ENCODE measurements around the gene EDC3.
"Not testable (repeated sequence)": the region's sequence is repeated elsewhere in the genome, so short reads cannot be mapped to it uniquely, and the experiment has no call there.

The EDC3 gene, protein sequence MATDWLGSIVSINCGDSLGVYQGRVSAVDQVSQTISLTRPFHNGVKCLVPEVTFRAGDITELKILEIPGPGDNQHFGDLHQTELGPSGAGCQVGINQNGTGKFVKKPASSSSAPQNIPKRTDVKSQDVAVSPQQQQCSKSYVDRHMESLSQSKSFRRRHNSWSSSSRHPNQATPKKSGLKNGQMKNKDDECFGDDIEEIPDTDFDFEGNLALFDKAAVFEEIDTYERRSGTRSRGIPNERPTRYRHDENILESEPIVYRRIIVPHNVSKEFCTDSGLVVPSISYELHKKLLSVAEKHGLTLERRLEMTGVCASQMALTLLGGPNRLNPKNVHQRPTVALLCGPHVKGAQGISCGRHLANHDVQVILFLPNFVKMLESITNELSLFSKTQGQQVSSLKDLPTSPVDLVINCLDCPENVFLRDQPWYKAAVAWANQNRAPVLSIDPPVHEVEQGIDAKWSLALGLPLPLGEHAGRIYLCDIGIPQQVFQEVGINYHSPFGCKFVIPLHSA

GRCh38 chr15:74695597-74696397 is at the start of gene EDC3:
TSS of gene EDC3 (minus strand) at chr15:74696024. CDS start at chr15:74675124, 20,900 bp downstream.
- peak; percentile 92 for DNase-seq

- DNase-seq: no peak
Measured at GRCh38 chr15:74742422-74742821, 46.6 kb upstream of the EDC3 start.

DNA sequence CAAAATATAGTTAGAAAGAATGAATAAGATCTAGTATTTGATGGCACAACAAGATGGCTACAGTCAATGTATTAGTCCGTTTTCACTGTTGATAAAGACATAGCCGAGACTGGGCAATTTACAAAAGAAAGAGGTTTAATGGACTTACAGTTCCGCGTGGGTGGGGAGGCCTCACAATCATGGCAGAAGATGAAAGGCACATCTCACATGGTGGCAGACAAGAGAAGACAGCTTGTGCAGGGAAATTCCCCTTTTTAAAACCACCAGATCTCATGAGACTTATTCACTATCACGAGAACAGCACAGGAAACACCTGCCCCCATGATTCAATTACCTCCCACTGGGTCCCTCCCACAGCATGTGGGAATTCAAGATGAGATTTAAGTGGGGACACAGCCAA is 42.4 kb upstream of the EDC3 start:
- DNase-seq: not testable (repeated sequence)

- DNase-seq: no peak
Measured at GRCh38 chr15:74735305-74735704, 39.5 kb upstream of the EDC3 start.

DNA sequence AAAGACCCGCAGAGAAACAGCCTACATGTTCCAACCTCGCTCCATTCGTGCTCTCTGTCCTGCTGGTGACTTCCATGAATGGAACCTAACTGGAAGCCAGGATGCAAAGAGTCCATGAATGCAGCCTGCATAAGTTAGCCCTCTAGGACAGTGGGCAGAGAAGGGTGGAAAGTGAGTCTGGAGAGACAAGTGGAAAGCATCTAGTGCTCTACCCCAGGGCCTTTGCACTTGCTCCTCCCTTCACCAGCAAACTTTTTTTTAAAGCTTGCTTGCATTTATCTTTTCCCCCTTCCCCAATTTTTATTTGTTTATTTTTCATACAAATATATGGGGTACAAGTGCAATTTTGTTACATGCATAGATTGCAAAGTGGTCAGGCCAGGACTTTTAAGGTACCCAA is 37.4 kb upstream of the EDC3 start:
- no peak for DNase-seq

- no peak for DNase-seq
Measured at GRCh38 chr15:74732846-74733245, 37.0 kb upstream of the EDC3 start.

- no peak for DNase-seq
Measured at GRCh38 chr15:74730619-74731316, 34.9 kb upstream of the EDC3 start.

DNA sequence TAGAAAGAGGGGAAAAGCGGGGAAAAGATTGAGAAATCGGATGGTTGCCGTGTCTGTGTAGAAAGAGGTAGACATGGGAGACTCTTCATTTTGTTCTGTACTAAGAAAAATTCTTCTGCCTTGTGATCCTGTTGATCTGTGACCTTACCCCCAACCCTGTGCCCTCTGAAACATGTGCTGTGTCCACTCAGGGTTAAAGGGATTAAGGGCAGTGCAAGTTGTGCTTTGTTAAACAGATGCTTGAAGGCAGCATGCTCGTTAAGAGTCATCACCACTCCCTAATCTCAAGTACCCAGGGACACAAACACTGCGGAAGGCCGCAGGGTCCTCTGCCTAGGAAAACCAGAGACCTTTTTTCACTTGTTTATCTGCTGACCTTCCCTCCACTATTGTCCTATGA is 33.5 kb upstream of the EDC3 start:
- not testable (repeated sequence) for DNase-seq

- DNase-seq: not testable (repeated sequence)
Measured at GRCh38 chr15:74728699-74729098, 32.9 kb upstream of the EDC3 start.

DNA sequence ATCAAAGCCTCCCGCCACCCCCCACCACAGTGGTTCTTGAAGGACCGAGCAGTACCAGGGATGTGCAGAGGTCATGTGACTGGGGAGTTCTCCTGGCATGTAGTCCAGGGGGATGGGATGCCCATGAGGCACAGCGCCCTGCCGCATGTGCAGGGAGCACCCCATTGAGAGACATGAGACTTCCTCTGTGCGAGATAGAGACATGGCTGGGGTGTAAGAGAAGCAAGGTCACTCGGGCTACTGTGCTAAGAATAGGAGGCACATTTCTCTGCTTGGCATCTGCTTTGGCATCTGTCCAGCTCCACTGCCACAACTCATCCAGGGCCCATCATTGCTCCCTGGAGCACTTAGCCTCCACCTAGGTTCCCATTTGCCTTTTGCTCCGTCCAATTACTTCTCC is 31.9 kb upstream of the EDC3 start:
- DNase-seq: no peak

DNA sequence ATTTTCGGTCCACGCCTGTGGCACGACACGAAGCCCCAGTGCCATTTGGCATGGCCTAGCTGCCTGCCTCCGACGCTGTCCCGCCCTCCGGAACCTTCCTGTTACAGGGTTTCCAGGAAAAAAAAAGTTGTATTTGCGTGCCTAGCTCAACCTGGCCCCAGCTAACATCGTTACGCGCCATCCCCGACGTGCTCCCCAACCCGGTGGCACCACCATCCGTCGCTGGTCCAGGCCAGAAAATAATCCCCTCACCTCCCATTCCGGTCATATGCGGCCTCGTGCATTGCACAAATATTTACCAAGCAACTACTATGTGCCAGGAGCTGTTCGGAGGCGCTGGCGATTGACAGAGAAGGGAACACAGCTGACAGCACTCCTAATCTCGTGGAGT is 30.9 kb upstream of the EDC3 start:
- DNase-seq: no peak

- peak; percentile 46 for DNase-seq
Measured at GRCh38 chr15:74725845-74726773, 30.3 kb upstream of the EDC3 start.

DNA sequence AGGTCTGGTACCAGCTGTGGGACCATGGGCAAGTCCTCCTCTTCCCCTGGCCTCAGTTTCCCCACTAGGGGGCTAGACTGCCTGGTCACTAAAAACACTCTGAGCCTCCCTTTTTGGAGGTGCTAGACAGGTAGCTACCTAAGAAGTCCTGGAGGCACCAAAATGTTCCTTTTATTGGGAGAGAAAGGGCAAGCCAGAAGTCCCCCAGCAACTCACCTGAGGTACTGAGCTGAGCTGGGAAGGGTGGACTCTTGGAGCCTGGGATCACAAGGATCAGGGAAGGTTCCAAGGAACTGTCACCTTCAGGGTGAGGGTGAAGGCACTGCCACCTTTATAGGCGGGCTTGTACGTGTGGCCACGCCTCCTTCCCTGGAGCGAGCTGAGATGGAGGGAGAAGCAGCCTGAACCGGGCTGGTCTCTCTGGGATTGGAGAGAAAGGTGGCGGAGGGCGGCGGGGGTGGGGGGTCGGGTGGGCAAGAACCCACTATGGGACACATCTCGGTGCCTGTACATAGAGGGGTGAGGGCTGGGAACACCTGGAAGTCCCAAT is 29.5 kb upstream of the EDC3 start, which contains the start of gene CYP1A1:
Gene CYP1A1, minus strand, starts transcription at position 304 of the 550 bp plus-strand sequence. CDS start 2,431 bp downstream, outside the sequence.
- no peak for DNase-seq

DNA sequence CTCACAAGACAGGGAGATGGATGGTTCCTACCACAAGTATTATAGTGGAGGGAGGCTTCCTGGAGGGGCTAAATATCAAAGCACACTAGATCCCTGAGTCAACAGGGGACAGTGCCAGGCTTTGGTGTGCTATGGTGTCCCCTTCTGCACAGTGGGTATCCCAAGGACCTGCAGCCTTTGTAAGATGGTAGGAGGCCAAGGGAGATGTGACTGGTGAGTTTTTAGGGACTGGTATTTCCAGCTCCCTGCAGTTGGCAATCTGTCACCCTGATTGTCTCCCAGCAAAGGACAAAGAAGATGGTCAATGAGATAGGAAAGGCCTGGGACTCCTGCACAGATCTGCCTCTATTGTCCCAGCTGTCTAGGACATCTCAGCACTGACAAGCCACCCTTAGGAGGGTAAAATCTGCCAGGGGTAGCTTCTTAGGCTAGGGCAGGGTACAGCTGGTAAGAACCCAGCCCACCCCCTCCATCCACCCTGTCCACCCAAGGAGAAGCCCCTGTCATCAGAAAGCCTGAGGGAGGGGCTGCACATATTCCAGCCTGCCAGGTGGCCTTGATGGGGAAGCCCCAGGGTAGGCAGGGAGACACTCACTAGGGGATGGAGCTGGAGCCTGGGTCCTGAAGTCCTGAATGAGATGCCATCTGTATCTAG is 28.9 kb upstream of the EDC3 start:
- no peak for DNase-seq

DNA sequence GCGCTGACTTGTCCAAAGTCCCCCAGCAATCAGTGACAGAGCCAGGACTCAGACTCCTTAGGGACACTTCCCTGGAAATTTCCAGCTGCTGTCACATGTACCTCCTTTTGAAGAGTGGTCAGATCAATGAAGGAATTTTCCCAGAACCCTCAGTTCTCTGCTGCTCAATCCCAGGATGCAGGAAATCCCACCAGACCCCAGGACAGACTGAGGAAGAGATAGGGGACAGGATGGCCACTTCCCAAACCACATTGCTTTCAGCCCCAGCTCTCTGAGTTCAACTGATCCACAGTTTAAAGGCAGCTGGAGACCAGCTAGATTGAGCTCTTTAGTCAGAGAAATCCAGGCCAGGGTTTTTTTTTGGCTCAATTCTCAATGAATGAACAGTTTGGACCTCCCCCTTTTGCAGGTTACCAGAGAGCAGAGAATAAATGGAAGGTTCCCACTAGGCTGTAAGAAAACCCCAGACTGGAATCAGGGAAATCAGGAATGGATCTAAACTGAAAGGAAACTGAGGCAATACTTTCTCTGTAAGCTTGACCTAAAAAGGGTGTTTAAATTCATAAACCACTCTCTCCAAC is 28.0 kb upstream of the EDC3 start:
- DNase-seq: no peak

- no peak for DNase-seq
Measured at GRCh38 chr15:74723187-74723586, 27.4 kb upstream of the EDC3 start.

DNA sequence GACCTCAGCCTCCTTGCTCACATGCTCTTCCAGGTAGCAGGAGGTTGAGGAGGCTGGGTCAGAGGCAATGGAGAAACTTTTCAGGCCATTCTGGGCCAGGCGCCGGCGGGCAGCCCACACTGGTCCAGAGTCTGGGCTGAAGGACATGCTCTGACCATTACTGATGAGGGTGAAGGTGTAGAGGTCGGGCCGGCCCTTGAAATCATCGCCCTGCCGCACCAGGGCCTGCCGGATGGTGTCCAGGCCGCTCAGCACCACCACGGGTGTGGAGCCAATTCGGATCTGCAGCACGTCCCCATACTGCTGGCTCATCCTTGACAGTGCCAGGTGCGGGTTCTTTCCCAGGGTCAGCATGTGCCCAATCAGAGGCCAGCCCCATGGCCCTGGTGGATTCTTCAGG is 26.8 kb upstream of the EDC3 start:
- no peak for DNase-seq

- no peak for DNase-seq
Measured at GRCh38 chr15:74716651-74717050, 20.8 kb upstream of the EDC3 start.

GRCh38 chr15:74712311-74712710 is 16.5 kb upstream of the EDC3 start:
- DNase-seq: no peak

GRCh38 chr15:74710319-74711094 is 14.7 kb upstream of the EDC3 start:
- no peak for DNase-seq

Measured in right forelimb (tissue), 1 donor.